GM21526 (cell line): Measurements from ENCODE around the gene SLCO3A1.
"Not testable (repeated sequence)": the region's sequence is repeated elsewhere in the genome, so short reads cannot be mapped to it uniquely, and the experiment has no call there.

Experiments used
- ATAC-seq: cut with Tn5 transposase; IDR thresholded peaks from one replicate; pipeline ENCODE4 v1.9.1; 2021; ENCODE audit warnings: moderate library complexity; ENCODE audit not compliant: unreplicated experiment, low FRiP score

The SLCO3A1 gene

GRCh38 chr15:91954292-91954691 lies 100.8 kb downstream of the SLCO3A1 start:
- ATAC-seq: no peak

- no peak for ATAC-seq
These were observed 102.7 kb downstream of the SLCO3A1 start for GRCh38 chr15:91956026-91956723.

GRCh38 chr15:91961357-91961756 lies 107.8 kb downstream of the SLCO3A1 start:
- no peak for ATAC-seq

- not testable (repeated sequence) for ATAC-seq
These were observed 110.2 kb downstream of the SLCO3A1 start for GRCh38 chr15:91963747-91964146.

- no peak for ATAC-seq
These were observed 112.1 kb downstream of the SLCO3A1 start for GRCh38 chr15:91965501-91966193.

- ATAC-seq: no peak
These were observed 112.7 kb downstream of the SLCO3A1 start for GRCh38 chr15:91966194-91966552.

GRCh38 chr15:91967935-91968606 lies 114.6 kb downstream of the SLCO3A1 start:
- ATAC-seq: no peak

- no peak for ATAC-seq
These were observed 115.1 kb downstream of the SLCO3A1 start for GRCh38 chr15:91968610-91969009.

- ATAC-seq: no peak
These were observed 116.6 kb downstream of the SLCO3A1 start for GRCh38 chr15:91970142-91970541.

GRCh38 chr15:91973481-91973880 lies 120.0 kb downstream of the SLCO3A1 start:
- no peak for ATAC-seq

GRCh38 chr15:91974321-91974720 lies 120.8 kb downstream of the SLCO3A1 start:
- no peak for ATAC-seq

GRCh38 chr15:91975241-91975978 lies 121.9 kb downstream of the SLCO3A1 start:
- ATAC-seq: no peak

GRCh38 chr15:91976966-91977365 lies 123.5 kb downstream of the SLCO3A1 start:
- no peak for ATAC-seq

GRCh38 chr15:91980502-91981267 lies 127.2 kb downstream of the SLCO3A1 start:
- ATAC-seq: no peak

GRCh38 chr15:91981821-91982800 lies 128.6 kb downstream of the SLCO3A1 start:
- ATAC-seq: no peak

GRCh38 chr15:91983729-91984340 lies 130.3 kb downstream of the SLCO3A1 start:
- no peak for ATAC-seq

GRCh38 chr15:91985297-91985696 lies 131.8 kb downstream of the SLCO3A1 start:
- no peak for ATAC-seq

- no peak for ATAC-seq
These were observed 134.6 kb downstream of the SLCO3A1 start for GRCh38 chr15:91988071-91988470.

- ATAC-seq: no peak
These were observed 135.1 kb downstream of the SLCO3A1 start for GRCh38 chr15:91988655-91989054.
